Measurements from ENCODE around the gene HSDL1. TPM values are rescaled to one million over a fixed set of nuclear protein-coding genes. Genes with fewer than 3 reads are reported as not detected.

HSDL1 gene
- total RNA-seq, 1 donor from 2014 or later, result 25.5 TPM

GRCh38 chr16:84153660-84154214 is 8.8 kb upstream of the HSDL1 start:
- peaks cover 3% of the 10 kb centered on the region for H3K4me1 Mint-ChIP-seq (ENCODE audit: low read depth)
- peaks cover 16% of the 10 kb centered on the region for H3K27me3 Mint-ChIP-seq (ENCODE audit: low read depth)
- H3K9me3 Mint-ChIP-seq (ENCODE audit: low read depth), result peaks cover 5% of the 10 kb centered on the region
- no peak for DNase-seq (ENCODE audit: low spot score)
- TF ChIP-seq CTCF (IDR thresholded peaks at IDR 0.05), result no peak
- no peak overlapping the region for H3K27ac Mint-ChIP-seq (ENCODE audit: unreplicated experiment)
- H3K4me3 Mint-ChIP-seq (ENCODE audit: unreplicated experiment), result no peak overlapping the region
- H3K36me3 Mint-ChIP-seq (ENCODE audit: low read depth), result no peaks in the 10 kb centered on the region

- no peaks in the 10 kb centered on the region for H3K36me3 Mint-ChIP-seq (ENCODE audit: low read depth)
- H3K4me3 Mint-ChIP-seq (ENCODE audit: unreplicated experiment), result no peak overlapping the region
- no peak for DNase-seq (ENCODE audit: low spot score)
- H3K4me1 Mint-ChIP-seq (ENCODE audit: low read depth), result peaks cover 2% of the 10 kb centered on the region
- TF ChIP-seq CTCF (IDR thresholded peaks at IDR 0.05), result no peak
- peaks cover 2% of the 10 kb centered on the region for H3K9me3 Mint-ChIP-seq (ENCODE audit: low read depth)
- H3K27ac Mint-ChIP-seq (ENCODE audit: unreplicated experiment), result no peak overlapping the region
- H3K27me3 Mint-ChIP-seq (ENCODE audit: low read depth), result peaks cover 16% of the 10 kb centered on the region
Measured at GRCh38 chr16:84150926-84151325, 5.9 kb upstream of the HSDL1 start.

- Mint-ChIP-seq H3K27ac (ENCODE audit: unreplicated experiment) (peak overlapping the region; percentile 79), H3K27me3 (ENCODE audit: low read depth) (peaks cover 7% of the 10 kb centered on the region), H3K36me3 (ENCODE audit: low read depth) (peaks cover 2% of the 10 kb centered on the region), H3K4me3 (ENCODE audit: unreplicated experiment) (peak overlapping the region; percentile 95), H3K9me3 (ENCODE audit: low read depth) (no peaks in the 10 kb centered on the region), H3K4me1 (ENCODE audit: low read depth) (peaks cover 15% of the 10 kb centered on the region)
- no peak for DNase-seq (ENCODE audit: low spot score)
- TF ChIP-seq CTCF (IDR thresholded peaks at IDR 0.05), result peak; percentile 30
Measured at GRCh38 chr16:84144209-84144858, 643 bp downstream of the HSDL1 start.

- no peak for DNase-seq (ENCODE audit: low spot score)
- Mint-ChIP-seq H3K4me1 (ENCODE audit: low read depth) (peaks cover 21% of the 10 kb centered on the region), H3K36me3 (ENCODE audit: low read depth) (peaks cover 2% of the 10 kb centered on the region), H3K27ac (ENCODE audit: unreplicated experiment) (no peak overlapping the region), H3K4me3 (ENCODE audit: unreplicated experiment) (peak overlapping the region; percentile 95), H3K9me3 (ENCODE audit: low read depth) (no peaks in the 10 kb centered on the region), H3K27me3 (ENCODE audit: low read depth) (peaks cover 6% of the 10 kb centered on the region)
- TF ChIP-seq CTCF (IDR thresholded peaks at IDR 0.05), result no peak
Measured at GRCh38 chr16:84143784-84144199, 1.2 kb downstream of the HSDL1 start.

- H3K36me3 Mint-ChIP-seq (ENCODE audit: low read depth), result peaks cover 2% of the 10 kb centered on the region
- H3K4me3 Mint-ChIP-seq (ENCODE audit: unreplicated experiment), result peak overlapping the region; percentile 19
- H3K27ac Mint-ChIP-seq (ENCODE audit: unreplicated experiment), result no peak overlapping the region
- peaks cover 24% of the 10 kb centered on the region for H3K4me1 Mint-ChIP-seq (ENCODE audit: low read depth)
- no peaks in the 10 kb centered on the region for H3K9me3 Mint-ChIP-seq (ENCODE audit: low read depth)
- no peak for TF ChIP-seq CTCF (IDR thresholded peaks at IDR 0.05)
- no peak for DNase-seq (ENCODE audit: low spot score)
- peaks cover 6% of the 10 kb centered on the region for H3K27me3 Mint-ChIP-seq (ENCODE audit: low read depth)
Measured at GRCh38 chr16:84143081-84143480, 1.9 kb downstream of the HSDL1 start.

Measured in chondrocyte (in vitro differentiated cells).